Liver (tissue), 9 donors: ENCODE measurements around the gene PROSER3. TPM values are rescaled to one million over a fixed set of nuclear protein-coding genes. Genes with fewer than 3 reads are reported as not detected.
A peak's percentile ranks its signal among the peaks of the same experiment; 100 is the strongest.

Source experiments
- DNase-seq: peaks from one replicate; pipeline ENCODE4 v3.0.0-alpha.2; 2017; ENCODE audit warnings: low spot score
- H3K27ac ChIP-seq, 2 donors: one replicate each; pipeline ENCODE4 v1.7.0; 2013; ENCODE audit warnings: inconsistent platforms in 2 of 2, low read length in 2 of 2, control low read depth in 1 of 2, low read depth in 1 of 2, mild to moderate bottlenecking in 1 of 2
- H3K27me3 ChIP-seq, 4 donors: one replicate each; pipeline versions ENCODE4 v1.6.1 to v1.7.0; 2013; ENCODE audit warnings: low read length in 3 of 4, inconsistent platforms in 1 of 4, mild to moderate bottlenecking in 1 of 4, moderate library complexity in 1 of 4; ENCODE audit not compliant: control insufficient read depth in 4 of 4, insufficient read depth in 4 of 4
- H3K36me3 ChIP-seq, 4 donors: one replicate each; pipeline versions ENCODE4 v1.6.1 to v1.7.0; 2013; ENCODE audit warnings: low read length in 3 of 4, mild to moderate bottlenecking in 3 of 4, low read depth in 1 of 4, moderate library complexity in 1 of 4; ENCODE audit not compliant: control insufficient read depth in 4 of 4, insufficient read depth in 3 of 4
- H3K4me1 ChIP-seq, 4 donors: one replicate each; pipeline versions ENCODE4 v1.6.1 to v1.7.0; 2013; ENCODE audit warnings: low read length in 3 of 4, mild to moderate bottlenecking in 3 of 4, moderate library complexity in 1 of 4; ENCODE audit not compliant: control insufficient read depth in 4 of 4, insufficient read depth in 4 of 4
- H3K4me3 ChIP-seq, 3 donors: one replicate each; pipeline versions ENCODE4 v1.6.1 to v1.7.0; 2013; ENCODE audit warnings: low read length in 3 of 3, control low read depth in 1 of 3, low read depth in 1 of 3, mild to moderate bottlenecking in 1 of 3
- H3K9ac ChIP-seq, 2 donors: one replicate each; pipeline ENCODE4 v1.7.0; 2013; ENCODE audit warnings: low read length in 2 of 2, mild to moderate bottlenecking in 2 of 2, moderate library complexity in 2 of 2, control low read depth in 1 of 2, low read depth in 1 of 2
- H3K9me3 ChIP-seq, 4 donors: one replicate each; pipeline versions ENCODE4 v1.6.1 to v1.7.0; 2013; ENCODE audit warnings: low read length in 3 of 4; ENCODE audit not compliant: control insufficient read depth in 4 of 4
- CTCF ChIP-seq: fragments of 150-350 bp; IDR thresholded peaks from 2 replicates; pipeline ENCODE4 v1.5.1; 2017; ENCODE audit warnings: improper control_type of control experiment, low read depth, low read length; ENCODE audit not compliant: missing input control
- EGR1 ChIP-seq, 2 donors: IDR thresholded peaks; 2 replicates each; pipeline ENCODE4 v1.6.1; 2016 to 2018; ENCODE audit warnings: antibody characterized with exemption in 2 of 2, low read depth in 2 of 2
- FOXA1 ChIP-seq: IDR thresholded peaks from 2 replicates; pipeline ENCODE4 v1.6.1; 2016; ENCODE audit warnings: antibody characterized with exemption
- FOXA2 ChIP-seq: IDR thresholded peaks from 2 replicates; pipeline ENCODE4 v1.6.1; 2016; ENCODE audit warnings: antibody characterized with exemption
- GABPA ChIP-seq, 2 donors: IDR thresholded peaks in 1 of 2; conservative IDR thresholded peaks in 1 of 2; 2 replicates each; pipeline ENCODE4 v1.6.1; 2016; ENCODE audit warnings: antibody characterized with exemption in 2 of 2, mild to moderate bottlenecking in 1 of 2, moderate library complexity in 1 of 2
- HNF4A ChIP-seq, 2 donors: conservative IDR thresholded peaks; 2 replicates each; pipeline ENCODE4 v1.6.1; 2016; ENCODE audit warnings: antibody characterized with exemption in 2 of 2, mild to moderate bottlenecking in 2 of 2
- HNF4G ChIP-seq: IDR thresholded peaks from 2 replicates; pipeline ENCODE4 v1.6.1; 2016; ENCODE audit warnings: antibody characterized with exemption
- JUND ChIP-seq, 2 donors: IDR thresholded peaks; 2 replicates each; pipeline ENCODE4 v1.6.1; 2016; ENCODE audit warnings: antibody characterized with exemption in 2 of 2
- NR2F2 ChIP-seq: IDR thresholded peaks from 2 replicates; pipeline ENCODE4 v1.6.1; 2016; ENCODE audit warnings: antibody characterized with exemption
- RAD21 ChIP-seq, 2 donors: IDR thresholded peaks; 2 replicates each; pipeline ENCODE4 v1.6.1; 2016; ENCODE audit warnings: antibody characterized with exemption in 2 of 2, mild to moderate bottlenecking in 2 of 2
- SP1 ChIP-seq: IDR thresholded peaks from 2 replicates; pipeline ENCODE4 v1.6.1; 2018; ENCODE audit warnings: antibody characterized with exemption, mild to moderate bottlenecking
- YY1 ChIP-seq: IDR thresholded peaks from 2 replicates; pipeline ENCODE4 v1.6.1; 2016; ENCODE audit warnings: antibody characterized with exemption, mild to moderate bottlenecking
- ZBTB33 ChIP-seq: IDR thresholded peaks from 2 replicates; pipeline ENCODE4 v1.6.1; 2016; ENCODE audit warnings: antibody characterized with exemption
- WGBS: extraction: QIAGEN DNeasy Blood & Tissue Kit; methylation state at CpG from one replicate; pipeline ENCODE4 v1.1.7; 2013; 5-methylcytosine and 5-hydroxymethylcytosine counted together
- polyA plus RNA-seq, 2 donors: library from polyadenylated mRNA; stranded (reverse) in 1 of 2; unstranded in 1 of 2; fragments of 200-250 nt in 1 of 2; fragments of >200 nt in 1 of 2; fragmentation: Nextera tagmentation in 1 of 2; extraction: Ambion mirVana in 1 of 2; gene quantifications; one replicate each; pipeline versions ENCODE4 v1.2.1 to v1.2.3, GENCODE V29; 2013 to 2015
- total RNA-seq, 2 donors: library from RNA; depleted of rRNA; stranded (reverse); fragments of >200 nt; gene quantifications; one replicate each; pipeline ENCODE4 v1.2.3, GENCODE V29; 2014
- TF ChIP-seq, protein P1 (sequence below): IDR thresholded peaks from 2 replicates; pipeline ENCODE4 v1.6.1; 2016; ENCODE audit warnings: antibody characterized with exemption, mild to moderate bottlenecking
- donor health status: healthy.
- donor health status: healthy.
- donor health status: healthy.
- donor health status: healthy.
- donor health status: healthy.

The PROSER3 gene
- total and polyA plus RNA-seq, 4 donors = 2.1 to 4.5 (median 2.7) TPM

GRCh38 chr19:35719402-35720162, 38.4 kb upstream of the PROSER3 start:
- Histone ChIP-seq H3K9ac (no peak overlapping the region), H3K4me3 (peak overlapping the region; percentile 3 to 91 (median 90)), H3K9me3 (no peaks in the 10 kb centered on the region), H3K27ac (peak overlapping the region; percentile 7 to 66), H3K36me3 (peaks cover 20 to 36% (median 28%) of the 10 kb centered on the region in 4 donors), H3K4me1 (peaks cover 12 to 34% (median 25%) of the 10 kb centered on the region in 4 donors), H3K27me3 (no peaks in the 10 kb centered on the region)
- TF ChIP-seq HNF4G (no peak), GABPA (IDR thresholded peaks at IDR 0.05 in 1 of 2, conservative IDR thresholded peaks at IDR 0.05 in 1 of 2) (no peak), HNF4A (conservative IDR thresholded peaks at IDR 0.05) (peak; percentile 45 to 71), EGR1 (IDR thresholded peaks at IDR 0.05; ENCODE audit: low read depth in 2 of 2) (no peak), CTCF (no peak), SP1 (peak; percentile 63), YY1 (no peak), RAD21 (IDR thresholded peaks at IDR 0.05) (no peak), FOXA1 (no peak), ZBTB33 (no peak), NR2F2 (no peak), FOXA2 (no peak), JUND (IDR thresholded peaks at IDR 0.05) (no peak)
- TF ChIP-seq, protein P1, sequence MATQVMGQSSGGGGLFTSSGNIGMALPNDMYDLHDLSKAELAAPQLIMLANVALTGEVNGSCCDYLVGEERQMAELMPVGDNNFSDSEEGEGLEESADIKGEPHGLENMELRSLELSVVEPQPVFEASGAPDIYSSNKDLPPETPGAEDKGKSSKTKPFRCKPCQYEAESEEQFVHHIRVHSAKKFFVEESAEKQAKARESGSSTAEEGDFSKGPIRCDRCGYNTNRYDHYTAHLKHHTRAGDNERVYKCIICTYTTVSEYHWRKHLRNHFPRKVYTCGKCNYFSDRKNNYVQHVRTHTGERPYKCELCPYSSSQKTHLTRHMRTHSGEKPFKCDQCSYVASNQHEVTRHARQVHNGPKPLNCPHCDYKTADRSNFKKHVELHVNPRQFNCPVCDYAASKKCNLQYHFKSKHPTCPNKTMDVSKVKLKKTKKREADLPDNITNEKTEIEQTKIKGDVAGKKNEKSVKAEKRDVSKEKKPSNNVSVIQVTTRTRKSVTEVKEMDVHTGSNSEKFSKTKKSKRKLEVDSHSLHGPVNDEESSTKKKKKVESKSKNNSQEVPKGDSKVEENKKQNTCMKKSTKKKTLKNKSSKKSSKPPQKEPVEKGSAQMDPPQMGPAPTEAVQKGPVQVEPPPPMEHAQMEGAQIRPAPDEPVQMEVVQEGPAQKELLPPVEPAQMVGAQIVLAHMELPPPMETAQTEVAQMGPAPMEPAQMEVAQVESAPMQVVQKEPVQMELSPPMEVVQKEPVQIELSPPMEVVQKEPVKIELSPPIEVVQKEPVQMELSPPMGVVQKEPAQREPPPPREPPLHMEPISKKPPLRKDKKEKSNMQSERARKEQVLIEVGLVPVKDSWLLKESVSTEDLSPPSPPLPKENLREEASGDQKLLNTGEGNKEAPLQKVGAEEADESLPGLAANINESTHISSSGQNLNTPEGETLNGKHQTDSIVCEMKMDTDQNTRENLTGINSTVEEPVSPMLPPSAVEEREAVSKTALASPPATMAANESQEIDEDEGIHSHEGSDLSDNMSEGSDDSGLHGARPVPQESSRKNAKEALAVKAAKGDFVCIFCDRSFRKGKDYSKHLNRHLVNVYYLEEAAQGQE = peak; percentile 22
- 73% methylated on average over 32 of the region's 32 CpGs for WGBS
- no peak for DNase-seq

DNA sequence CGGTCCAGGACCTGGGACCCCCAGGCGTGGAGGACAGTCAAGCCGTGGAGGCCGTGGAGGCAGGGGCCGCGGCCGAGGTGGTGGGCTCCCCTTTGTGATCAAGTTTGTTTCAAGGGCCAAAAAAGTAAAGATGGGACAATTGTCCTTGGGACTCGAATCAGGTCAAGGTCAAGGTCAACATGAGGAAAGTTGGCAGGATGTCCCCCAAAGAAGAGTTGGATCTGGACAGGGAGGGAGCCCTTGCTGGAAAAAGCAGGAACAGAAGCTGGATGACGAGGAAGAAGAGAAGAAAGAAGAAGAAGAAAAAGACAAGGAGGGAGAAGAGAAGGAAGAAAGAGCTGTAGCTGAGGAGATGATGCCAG, 37.8 kb upstream of the PROSER3 start:
- H3K4me1 ChIP-seq = peaks cover 12 to 34% (median 25%) of the 10 kb centered on the region in 4 donors
- TF ChIP-seq FOXA2 (no peak), JUND (IDR thresholded peaks at IDR 0.05) (no peak), SP1 (no peak), NR2F2 (no peak), ZBTB33 (no peak), CTCF (no peak)
- TF ChIP-seq, protein P1 = no peak
- no peaks in the 10 kb centered on the region for H3K9me3 ChIP-seq
- 88% methylated on average over 9 of the region's 9 CpGs for WGBS
- no peak overlapping the region for H3K27ac ChIP-seq
- no peak overlapping the region for H3K9ac ChIP-seq
- no peak for DNase-seq
- H3K36me3 ChIP-seq = peaks cover 25 to 41% (median 33%) of the 10 kb centered on the region in 4 donors
- H3K4me3 ChIP-seq = no peak overlapping the region
- no peaks in the 10 kb centered on the region for H3K27me3 ChIP-seq
